Activated CD8-positive, alpha-beta memory T cell treated with anti-CD3 and anti-CD28 coated beads for 24 hours (primary cell): ENCODE measurements around the gene MSL3B.
A peak's percentile ranks its signal among the peaks of the same experiment; 100 is the strongest.
"Not testable (repeated sequence)": the region's sequence is repeated elsewhere in the genome, so short reads cannot be mapped to it uniquely, and the experiment has no call there.

Source experiments
- DNase-seq: peaks from one replicate; pipeline ENCODE4 v3.0.0-alpha.2; 2020

Gene MSL3B

DNA sequence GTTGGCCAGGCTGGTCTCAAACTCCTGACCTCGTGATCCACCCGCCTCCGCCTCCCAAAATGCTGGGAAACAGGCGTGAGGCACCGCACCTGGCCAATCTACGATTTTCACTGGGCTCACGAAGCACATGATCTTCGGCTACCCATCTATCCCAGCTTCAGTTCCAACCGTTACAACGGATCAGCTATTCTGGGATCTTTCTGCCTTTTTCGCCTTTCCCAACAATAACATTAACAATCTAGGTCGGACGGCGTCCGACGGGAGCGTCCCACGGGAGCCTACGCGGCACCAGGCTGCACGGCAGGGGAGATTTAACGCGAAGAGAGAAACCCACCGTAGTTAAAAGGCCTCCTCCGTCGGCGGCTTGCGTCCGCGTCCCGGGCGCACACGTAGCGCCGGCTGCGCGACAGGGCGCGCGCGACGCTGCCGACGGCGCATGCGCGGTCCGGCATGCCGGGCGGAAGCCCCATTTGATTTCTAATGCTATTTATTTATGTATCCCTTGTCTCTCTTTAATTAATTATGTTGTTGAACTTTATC, at the start of gene MSL3B:
MSL3B (minus strand) TSS at position 394 of the 540 bp plus-strand sequence.
- peak; percentile 83 for DNase-seq

- no peak for DNase-seq
Measured at GRCh38 chr2:233917116-233917515, 48.9 kb upstream of the MSL3B start, which contains the start of gene TRPM8. TRPM8 (plus strand) TSS chr2:233917373; CDS start chr2:233926538, 9,165 bp downstream.

- no peak for DNase-seq
Measured at GRCh38 chr2:233915128-233915527, 46.9 kb upstream of the MSL3B start.

DNA sequence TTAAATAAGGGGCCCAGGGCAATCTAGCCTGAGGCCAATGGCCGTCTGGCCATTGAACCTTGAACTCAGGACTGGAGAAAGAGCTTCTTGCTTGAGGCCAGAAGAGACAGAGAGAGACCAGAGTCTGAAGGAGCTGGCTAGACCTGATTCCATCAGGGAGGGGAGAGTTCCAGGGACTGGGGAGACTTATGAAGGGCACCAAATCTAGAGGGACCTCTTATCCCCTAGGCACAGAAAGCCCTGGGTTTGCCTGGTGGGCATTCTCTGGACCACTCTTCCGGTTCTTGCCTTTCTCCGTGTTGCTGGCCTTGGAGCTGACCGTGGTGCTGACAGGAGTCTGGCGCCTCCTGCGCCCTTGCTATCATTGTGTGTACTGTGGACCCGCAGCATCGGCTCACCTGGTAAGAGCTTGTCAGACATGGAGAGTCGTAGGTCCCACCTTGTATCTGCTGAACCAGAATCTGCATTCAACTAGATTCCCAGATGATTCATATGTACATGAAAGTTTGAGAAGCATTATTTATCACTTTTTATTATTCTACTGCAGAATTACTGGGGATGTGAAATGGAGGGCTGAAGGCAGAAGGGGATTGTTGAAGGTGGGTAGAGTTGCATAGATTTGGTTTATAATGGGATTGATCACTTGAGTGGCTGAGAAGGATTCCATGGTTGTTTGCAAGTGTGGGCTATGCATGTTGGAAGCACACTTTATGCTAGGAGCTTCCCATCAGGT, 44.7 kb upstream of the MSL3B start:
- no peak for DNase-seq

GRCh38 chr2:233907627-233908026, 39.4 kb upstream of the MSL3B start:
- DNase-seq: no peak

- DNase-seq: no peak
Measured at GRCh38 chr2:233905945-233906344, 37.8 kb upstream of the MSL3B start.

DNA sequence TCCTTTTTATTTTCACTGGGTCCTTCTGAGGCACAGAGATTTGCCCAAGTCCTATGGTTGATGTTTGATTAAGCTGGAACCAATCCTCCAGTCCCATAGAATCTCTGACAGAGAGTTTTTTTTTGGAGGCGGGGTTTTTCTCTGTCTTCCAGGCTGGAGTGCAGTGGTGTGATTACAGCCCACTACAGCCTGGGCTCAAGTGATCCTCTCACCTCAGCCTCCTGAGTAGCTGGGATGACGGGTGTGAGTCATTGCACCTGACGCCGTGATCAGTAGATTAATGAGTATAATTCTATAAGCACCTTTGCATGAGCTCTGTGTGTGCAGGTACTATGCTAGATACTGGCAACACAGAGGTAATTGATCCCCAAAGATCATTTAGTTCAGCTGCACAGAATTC, 33.7 kb upstream of the MSL3B start:
- no peak for DNase-seq

DNA sequence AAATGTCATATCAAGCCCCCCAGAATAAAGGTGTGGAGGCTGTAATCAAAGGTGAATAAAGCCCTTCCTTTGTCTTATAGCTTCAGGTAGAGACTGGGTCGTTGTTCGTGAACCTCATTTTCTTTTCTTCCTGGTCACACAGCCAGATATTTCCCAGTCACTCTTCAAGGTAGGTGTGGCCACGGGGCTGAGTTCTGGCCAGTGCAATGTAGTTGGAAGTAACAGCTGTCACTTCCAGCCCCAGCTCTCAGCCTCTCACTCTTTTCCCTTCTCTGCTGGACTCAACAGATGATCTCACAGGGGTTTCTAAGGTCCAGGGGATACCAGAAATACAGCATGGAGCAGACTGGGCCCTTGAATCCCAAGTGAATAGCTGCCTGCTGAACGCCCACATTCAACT, 33.2 kb upstream of the MSL3B start:
- DNase-seq: no peak

GRCh38 chr2:233896253-233896652, 28.1 kb upstream of the MSL3B start:
- DNase-seq: not testable (repeated sequence)

- no peak for DNase-seq
Measured at GRCh38 chr2:233892793-233893192, 24.6 kb upstream of the MSL3B start.

DNA sequence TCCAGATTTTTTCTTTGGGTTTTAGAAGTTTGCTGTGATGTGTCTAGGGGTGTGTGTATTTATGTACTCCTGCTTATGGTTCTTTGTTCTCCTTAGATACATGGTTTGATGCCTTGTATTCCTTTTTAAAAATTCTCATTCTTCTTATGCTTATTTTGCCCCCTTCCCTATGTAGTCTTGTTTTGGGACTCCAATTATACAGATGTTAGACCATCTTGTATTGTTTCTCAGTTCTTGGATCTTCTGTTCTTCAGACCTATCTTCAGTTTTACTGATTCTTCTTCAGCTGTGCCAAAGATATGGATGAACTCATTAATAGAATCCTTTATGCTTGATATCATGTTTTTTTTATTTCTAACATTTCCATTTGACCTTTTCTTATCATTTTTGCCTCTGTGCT, 14.2 kb upstream of the MSL3B start:
- DNase-seq: no peak

DNA sequence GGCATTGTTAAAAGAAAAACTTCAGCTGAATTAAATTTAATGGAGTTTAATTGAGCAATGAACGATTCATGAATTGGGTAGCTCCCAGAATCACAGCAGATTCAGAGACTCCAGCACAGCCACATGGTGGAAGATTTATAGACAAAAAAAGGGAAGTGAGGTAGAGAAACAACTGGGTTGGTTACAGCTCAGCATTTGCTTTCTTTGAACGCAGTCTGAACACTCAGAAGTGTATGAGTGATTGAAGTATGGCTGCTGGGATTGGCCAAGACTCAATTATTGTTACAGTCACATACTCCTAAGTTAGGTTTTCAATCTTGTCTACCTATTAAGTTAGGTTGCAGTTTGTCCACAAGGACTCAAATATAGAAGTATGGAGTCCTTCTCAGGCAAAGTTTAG, 3.9 kb upstream of the MSL3B start:
- not testable (repeated sequence) for DNase-seq

DNA sequence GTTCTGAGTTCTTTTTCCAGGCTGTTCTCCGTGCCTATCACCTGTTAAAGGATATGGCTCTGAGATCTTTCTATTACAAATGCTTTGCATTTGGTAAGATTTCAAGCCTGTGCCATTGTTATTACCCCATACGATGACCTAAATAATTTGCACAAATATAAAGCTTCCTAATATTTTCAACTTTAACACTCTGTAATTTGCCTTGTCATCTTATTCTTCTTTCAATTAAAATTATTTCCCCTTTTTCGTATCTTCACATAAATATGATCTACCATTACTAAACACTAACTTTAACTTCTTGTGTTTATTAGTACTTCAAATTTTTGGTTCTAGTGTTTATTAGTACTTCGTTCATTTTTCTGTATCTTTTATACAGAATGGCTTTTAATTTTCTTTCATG, 3.2 kb upstream of the MSL3B start:
- DNase-seq: no peak

DNA sequence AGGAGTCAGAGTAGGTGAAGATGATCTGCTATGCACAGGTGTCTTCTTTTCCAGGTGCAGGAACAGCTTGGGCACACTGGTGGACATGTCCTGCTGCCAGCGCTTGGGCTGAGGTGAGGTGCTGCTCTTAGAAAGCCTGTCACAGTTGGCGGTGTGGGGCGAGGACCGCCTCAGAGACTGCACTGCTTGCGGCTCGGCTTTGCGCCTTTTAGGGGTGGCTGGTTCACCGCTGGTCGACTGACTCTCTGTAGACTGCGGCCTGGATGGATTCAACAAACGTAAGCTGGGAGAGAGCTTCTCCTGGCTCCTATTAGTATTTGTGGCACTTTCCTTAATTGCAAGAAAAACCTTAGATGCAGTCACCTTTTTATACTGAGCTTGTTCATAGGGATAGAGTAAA, 1.7 kb downstream of the MSL3B start:
- no peak for DNase-seq

DNA sequence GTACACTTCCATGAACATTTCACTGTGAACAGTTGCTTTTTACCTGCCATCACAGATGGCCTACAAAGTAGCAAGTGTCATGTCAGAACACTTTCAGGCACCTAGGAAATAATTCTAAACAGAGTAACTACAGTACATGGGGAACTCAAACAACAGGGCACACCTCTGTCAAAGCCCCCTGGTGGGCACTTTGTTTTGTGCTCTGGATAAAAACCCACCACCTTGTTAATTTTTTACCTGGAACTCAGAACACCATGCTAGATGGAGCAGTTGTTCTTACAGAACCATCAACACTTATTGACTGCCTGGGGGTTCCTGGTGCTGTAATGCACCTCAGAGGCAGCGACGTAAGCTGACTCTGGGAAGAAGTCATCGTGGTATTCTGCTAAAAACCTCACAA, 2.3 kb downstream of the MSL3B start:
- DNase-seq: no peak

DNA sequence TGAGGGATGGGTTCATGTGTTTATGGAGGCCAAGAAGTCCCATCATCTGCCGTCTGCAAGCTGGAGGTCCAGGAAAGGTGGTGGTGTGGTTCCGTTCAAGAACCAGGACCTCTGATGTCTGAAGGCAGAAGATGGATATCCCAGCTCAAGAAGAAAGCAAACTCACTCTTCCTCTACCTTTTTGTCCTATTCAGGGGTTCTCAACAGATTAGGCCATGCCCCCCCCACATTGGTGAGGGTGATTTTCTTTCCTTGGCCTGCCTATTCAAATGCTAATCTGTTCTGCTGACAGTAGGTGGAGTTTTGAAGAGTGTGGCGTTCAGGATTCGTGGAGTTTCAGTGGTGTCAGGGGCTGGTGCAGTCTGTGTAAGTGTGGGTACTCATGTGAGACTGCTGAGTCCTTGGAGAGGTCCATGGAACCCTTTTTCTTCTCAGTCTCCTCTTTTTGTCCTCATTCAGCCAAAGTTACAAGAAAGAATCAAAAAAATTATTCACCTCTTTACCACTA, 5.9 kb downstream of the MSL3B start:
- no peak for DNase-seq

GRCh38 chr2:233858331-233858730, 9.9 kb downstream of the MSL3B start:
- DNase-seq: no peak

DNA sequence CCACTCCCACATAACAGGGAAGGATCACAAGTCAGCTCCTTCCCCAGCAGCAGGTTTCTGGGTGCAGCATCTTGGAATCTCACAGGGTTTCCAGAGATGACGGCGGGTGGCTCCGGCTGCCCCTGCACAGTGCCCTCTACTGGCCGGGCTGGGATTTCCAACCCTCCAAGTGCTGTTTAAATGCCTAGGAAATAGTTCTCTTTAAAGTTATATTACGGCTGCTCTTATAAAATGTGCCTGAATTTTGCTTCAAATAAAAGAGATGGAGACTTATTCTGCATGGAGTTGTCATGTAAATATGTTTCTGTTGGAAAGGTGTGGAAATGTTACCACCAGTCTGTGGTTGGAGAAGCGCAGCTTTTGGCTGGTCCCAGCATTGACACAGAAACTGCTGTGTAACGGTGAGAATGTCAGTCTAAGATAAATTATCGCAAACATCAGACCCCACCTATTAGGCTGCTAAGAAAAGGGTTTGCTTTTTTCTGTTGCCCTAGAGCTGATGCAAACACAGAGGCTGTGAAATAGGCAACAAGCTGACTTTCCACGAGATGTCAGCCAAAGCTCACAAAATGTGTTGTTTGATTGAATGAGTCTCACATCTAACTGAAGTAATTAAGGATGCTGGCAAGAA, 10.6 kb downstream of the MSL3B start:
- DNase-seq: peak; percentile 77

DNA sequence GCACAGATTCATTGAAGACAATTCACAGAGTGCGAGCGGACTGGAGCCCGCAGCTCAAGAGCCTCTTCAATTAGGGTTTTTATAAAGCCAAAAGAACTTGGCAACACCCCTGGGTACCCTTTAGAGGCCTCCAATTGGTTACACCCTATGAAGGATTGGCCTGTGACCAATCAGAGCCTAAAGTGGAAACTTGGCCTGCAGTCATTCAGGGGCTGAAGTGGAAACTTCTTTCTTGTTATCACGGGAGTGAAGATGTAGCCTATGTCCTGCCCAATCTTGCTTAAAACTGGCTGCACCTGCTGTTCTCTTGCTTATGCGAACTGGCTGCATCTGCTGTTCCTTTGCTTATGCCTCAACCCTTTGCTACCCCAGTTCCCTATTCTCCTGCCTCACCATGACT, 12.0 kb downstream of the MSL3B start:
- DNase-seq: no peak

GRCh38 chr2:233855345-233855744, 12.8 kb downstream of the MSL3B start:
- no peak for DNase-seq

DNA sequence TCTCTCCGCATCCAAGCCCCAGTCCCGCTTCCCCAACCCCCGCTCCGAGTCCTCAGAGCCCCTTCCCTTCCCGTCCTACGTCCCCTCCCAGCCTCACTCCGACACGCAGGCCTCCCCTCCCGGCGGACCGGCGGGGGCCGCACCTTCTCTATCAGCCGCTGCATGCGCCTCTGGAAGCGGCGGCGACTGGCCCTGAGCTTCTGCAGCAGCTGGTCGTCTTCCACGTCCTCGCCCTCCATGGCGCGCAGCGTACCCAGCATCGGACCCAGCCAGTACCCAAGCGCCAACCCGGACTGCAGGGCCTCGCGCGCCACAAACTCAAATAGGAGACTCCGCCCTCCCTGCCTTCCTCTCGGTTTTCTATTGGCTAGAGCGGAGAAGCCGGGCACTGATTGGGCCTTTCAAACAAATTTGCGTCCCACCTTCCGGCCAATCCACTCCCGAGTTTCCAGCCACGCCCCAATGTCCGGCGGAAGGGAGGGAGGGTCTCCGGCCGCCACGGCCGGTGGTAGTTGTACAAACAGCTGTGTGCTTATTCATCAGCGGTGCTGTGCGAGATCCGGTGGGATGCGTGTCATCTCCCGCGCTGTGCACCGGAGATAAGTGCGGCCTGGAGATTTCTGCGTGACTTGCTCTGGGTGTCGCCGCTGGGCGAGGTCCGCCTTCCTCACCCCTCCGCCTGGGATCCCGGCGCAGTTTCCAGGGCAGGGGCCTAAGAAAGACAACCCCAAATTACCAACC, 13.8 kb downstream of the MSL3B start, which contains the start of gene HJURP:
HJURP (minus strand) TSS at position 295 of the 741 bp plus-strand sequence; CDS start at position 260, 35 bp downstream.
- peak; percentile 93 for DNase-seq

DNA sequence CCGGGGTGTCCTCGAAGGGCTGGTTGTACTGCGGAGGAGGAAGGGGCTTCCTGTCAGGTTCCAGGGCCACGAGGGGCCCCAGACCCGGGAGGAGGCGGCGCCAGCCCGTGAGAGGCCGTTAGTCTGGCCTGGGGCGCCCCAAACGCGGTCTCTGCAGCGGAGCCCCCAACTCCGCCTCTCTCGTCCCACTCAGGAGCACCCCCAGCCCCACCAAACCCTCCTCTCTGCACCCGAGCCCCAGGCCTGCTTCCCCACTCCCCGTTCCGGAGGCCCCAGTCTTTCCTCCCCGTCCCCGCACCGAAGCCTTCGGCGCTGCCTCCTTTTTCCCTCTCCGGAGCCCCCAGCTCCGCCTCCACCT, 14.3 kb downstream of the MSL3B start:
- DNase-seq: no peak

- no peak for DNase-seq
Measured at GRCh38 chr2:233853353-233853752, 14.8 kb downstream of the MSL3B start.
